Suprapubic skin (tissue), 4 donors: ENCODE results near the gene MOCS1.

Source experiments
- CTCF ChIP-seq, 2 donors: fragments of 200-600 bp in 1 of 2; fragments of 450-650 bp in 1 of 2; sonication (generic) in 1 of 2; IDR thresholded peaks; one replicate each; pipeline ENCODE4 v1.5.1; 2016 to 2019; ENCODE audit warnings: antibody characterized with exemption in 2 of 2, mild to moderate bottlenecking in 1 of 2, moderate library complexity in 1 of 2
- POLR2A ChIP-seq, 2 donors: fragments of 450-650 bp; IDR thresholded peaks; one replicate each; pipeline ENCODE4 v1.6.1; 2017; ENCODE audit warnings: antibody characterized with exemption in 2 of 2, mild to moderate bottlenecking in 2 of 2, moderate library complexity in 2 of 2
- POLR2AphosphoS5 ChIP-seq, 3 donors: sonication (generic); formaldehyde crosslinking; IDR thresholded peaks; one replicate each; pipeline ENCODE4 v1.6.1; 2017; ENCODE audit warnings: antibody characterized with exemption in 3 of 3

GRCh38 chr6:39901670-39902069 lies 32.6 kb downstream of the MOCS1 start:
- TF ChIP-seq POLR2AphosphoS5 (IDR thresholded peaks at IDR 0.05) (no peak), POLR2A (IDR thresholded peaks at IDR 0.05) (no peak), CTCF (IDR thresholded peaks at IDR 0.05) (no peak)
